ENCODE measurements around the gene FBXL7.
"Not testable (repeated sequence)": the region's sequence is repeated elsewhere in the genome, so short reads cannot be mapped to it uniquely, and the experiment has no call there.

The FBXL7 gene

GRCh38 chr5:15819617-15820016, 319.6 kb downstream of the FBXL7 start:
- no peak for DNase-seq (ENCODE audit: low read depth)

DNA sequence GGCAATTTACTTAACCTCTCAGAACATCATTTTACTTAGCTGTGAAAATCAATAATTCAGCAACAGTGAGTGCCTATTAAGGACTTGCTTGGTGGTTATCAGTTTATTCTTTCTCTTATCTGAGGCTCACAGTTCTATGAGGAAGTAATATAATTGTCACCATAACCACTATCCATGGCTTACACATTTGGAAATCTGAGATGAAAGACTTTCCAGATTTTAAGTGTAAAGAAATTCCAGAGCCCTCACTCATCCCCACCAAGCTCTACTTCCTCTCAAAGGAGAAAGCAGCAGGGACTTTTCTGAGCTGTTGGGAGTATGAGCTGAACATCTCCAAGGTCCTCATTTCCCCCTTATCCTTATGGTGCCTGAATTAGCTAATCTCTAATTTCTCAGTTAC, 321.5 kb downstream of the FBXL7 start:
- no peak for DNase-seq (ENCODE audit: low read depth)

GRCh38 chr5:15823398-15823797, 323.4 kb downstream of the FBXL7 start:
- no peak for DNase-seq (ENCODE audit: low read depth)

- no peak for DNase-seq (ENCODE audit: low read depth)
Observed at GRCh38 chr5:15827741-15828140, 327.8 kb downstream of the FBXL7 start.

DNA sequence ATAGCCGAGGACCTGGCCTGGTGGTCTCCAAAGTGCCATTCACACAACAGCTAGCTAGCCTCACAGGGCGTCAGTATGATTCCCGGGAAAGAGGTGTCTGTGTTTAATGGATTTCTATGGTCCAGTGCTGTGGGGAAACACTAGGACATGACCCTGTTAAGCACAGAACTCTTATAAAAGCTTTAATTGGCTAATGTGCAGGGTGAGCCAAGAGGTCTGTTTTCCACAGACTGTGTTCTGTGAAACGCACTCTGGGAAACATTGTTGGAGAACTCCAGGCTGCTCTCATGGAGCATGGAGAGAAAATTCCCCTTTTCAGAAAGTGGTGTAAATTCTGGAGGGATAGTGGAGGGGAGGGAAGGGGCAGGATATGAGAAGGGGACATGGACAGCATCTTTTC, 331.4 kb downstream of the FBXL7 start:
- DNase-seq (ENCODE audit: low read depth) = no peak

DNA sequence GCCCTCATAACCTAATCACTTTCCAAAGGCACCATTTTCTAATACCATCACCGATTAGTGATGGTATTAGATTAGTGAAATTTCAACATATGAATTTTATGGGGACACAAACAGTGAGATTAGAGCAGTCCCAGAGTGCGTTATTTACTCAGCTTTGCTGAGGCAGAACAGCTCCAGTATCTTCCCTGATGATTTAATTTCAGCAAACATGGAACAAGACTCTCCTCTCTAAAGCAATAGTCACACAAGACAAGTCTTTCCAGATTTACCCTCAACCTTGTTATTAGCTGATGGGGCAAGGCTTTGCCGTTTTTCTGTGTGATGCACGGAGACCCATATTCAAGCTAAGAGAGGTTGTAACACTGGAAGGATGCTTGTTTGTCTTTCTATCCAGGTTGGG, 333.4 kb downstream of the FBXL7 start:
- DNase-seq (ENCODE audit: low read depth) = no peak

GRCh38 chr5:15834596-15835245, 334.7 kb downstream of the FBXL7 start:
- no peak for DNase-seq (ENCODE audit: low read depth)

DNA sequence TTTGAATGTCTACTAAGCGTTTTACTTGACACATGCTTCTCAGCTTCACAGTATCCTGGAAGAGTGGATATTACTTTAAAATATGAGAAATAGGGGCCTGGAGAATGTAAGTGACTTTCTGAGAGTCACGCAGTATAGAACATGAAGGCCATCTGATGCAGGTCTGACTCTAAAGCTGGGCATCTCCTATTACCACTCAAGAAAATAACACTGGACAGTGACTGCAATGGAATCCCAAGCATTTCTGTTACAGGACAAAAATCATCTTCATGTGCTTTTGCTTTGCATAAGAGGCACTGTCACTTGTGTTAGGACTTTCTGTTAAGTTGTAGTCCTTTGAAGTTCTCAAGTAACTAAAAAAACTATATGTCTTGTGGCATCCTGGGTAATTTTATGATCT, 335.5 kb downstream of the FBXL7 start:
- no peak for DNase-seq (ENCODE audit: low read depth)

DNA sequence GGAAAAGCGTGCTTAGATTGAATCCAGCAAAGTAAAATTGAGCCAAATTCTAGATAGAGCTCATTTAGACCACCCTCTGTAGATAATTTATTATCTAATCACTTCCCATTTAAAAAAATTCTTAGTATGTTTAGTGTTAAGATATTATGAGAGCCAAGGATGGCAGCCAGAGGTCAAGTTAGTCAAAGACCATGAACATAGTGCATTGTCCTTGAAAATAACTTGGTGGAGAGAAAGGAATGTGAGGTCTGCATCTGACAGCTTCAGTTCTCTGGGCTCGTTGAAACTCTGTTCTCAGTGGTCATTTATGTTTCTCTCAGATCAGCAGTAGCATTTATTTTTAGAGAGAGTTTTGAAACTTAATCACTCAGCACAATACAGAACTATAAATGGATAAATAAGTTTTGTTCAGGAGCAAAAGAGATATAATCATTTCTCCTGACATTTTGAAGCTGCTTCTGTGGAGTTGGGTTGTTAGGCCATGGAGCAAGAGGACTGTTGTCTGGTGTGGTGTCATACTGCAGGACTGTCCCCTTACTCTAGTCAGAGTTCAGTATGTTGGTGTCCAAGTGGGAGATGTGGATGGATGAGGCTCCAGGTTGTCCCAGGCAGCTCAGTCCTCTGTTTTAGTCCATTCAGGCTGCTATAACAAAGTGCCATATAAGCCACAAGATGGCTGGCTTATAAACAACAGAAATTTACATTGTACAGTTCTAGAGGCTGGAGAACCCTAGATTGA, 337.7 kb downstream of the FBXL7 start:
- no peak for DNase-seq (ENCODE audit: low read depth)

DNA sequence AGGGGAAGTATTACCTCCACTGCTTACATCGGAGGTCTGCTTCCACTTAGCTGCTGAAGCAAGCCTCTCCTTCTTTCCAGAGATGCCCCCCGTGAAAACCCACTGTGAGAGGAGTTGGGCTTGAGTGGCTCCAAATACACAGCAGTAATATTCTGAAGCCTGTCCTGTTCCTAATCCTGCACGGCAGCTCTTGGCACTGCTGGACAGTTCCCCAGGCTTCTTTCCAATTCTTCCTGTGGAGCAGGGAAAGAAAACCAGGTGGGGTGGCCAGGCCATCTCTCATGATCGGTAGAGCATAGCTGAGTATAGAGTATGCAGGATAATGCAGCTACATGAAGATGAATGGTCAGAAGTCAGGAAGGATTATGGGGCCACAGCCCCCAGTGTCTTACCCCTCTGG, 344.3 kb downstream of the FBXL7 start:
- DNase-seq (ENCODE audit: low read depth) = no peak

DNA sequence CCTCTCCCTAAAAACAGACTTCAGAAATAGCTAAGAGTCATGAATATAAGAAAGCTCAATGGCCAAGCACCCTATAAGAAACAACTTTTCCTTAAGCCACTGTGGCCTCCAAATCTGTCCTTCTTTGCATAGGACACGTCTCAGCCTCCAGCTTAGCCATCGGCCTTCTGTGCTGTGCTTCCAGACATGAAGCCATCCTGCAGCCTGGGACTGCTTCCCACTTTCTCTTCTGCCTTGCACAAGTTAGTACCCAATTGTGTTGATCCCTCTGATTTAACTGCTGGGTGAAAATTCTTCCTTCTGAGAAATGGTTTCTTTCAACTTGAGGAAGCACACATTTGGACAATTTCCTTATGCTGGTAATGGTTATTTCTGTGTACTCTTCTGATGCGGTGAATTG, 344.9 kb downstream of the FBXL7 start:
- DNase-seq (ENCODE audit: low read depth) = no peak

GRCh38 chr5:15850536-15850935, 350.6 kb downstream of the FBXL7 start:
- no peak for DNase-seq (ENCODE audit: low read depth)

DNA sequence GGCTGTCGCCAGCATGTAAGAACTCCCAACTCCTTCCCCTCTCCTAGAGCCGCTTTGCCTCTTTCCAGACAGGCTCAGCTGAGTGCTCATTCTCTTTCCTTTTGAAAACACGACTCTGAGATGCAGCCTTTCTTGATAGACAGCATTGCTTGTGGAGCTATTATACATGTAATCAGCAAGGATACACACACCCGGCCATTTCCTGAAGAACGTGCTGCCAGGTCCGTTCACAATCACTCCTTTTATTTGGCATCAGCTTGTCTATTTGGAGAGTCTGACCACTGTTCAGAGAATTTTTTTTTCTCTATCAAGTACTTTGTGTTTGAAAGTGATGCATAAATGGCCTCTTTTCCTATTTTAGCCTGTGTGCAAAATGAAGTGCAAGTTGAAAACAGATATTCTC, 351.0 kb downstream of the FBXL7 start:
- no peak for DNase-seq (ENCODE audit: low read depth)

- DNase-seq (ENCODE audit: low read depth) = no peak
Observed at GRCh38 chr5:15852217-15852616, 352.2 kb downstream of the FBXL7 start.

GRCh38 chr5:15852949-15853348, 353.0 kb downstream of the FBXL7 start:
- no peak for DNase-seq (ENCODE audit: low read depth)

DNA sequence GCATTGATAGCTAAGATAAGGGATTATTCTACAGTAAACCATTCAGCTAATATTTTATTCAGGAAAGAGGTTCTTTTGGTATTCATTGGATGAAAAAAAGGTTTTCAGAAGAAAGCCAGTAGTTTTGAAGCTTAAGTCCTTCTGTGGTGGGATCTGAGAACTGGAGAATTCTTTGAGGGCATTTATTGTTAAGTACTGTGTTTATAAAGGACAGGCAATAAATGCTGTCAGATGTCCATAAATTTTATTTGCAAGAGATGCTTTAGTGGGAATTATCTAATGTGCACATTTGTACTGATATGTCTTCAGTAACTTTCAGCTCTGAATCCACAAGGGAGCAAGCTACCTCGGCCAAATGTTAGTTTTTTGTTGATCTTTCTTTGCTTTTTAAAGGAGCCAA, 358.3 kb downstream of the FBXL7 start:
- no peak for DNase-seq (ENCODE audit: low read depth)

DNA sequence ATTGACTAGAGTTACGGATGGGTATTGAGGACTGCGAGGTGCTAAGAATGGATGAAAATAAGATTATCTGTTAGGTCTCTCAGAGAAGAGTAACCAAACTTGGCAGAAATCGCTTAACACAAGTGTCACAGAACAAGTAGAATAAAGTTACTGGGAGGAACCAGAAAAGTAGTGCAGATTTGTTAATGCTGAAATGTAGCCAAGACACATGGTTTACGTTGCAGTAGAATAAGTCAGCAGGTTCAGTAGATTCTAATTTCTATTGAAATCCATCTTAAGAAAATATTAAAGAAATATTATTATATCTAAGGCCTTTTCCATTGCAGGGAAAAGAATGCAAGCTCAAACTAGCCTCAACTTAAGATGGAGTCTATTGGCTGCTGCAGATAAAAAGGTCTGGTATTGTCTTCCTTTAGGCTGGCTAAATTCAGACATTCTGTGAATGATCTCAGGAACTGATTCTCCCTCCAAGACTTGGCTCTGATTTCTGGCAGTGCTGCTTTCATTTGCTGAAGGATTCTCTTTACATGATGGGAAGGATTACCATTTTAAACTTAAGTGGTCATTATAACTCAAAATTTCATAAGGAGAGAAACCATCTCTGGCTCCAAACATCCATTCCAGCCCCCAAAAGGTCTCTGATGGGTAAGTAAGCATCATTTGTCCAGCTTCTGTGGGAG, 364.7 kb downstream of the FBXL7 start:
- no peak for DNase-seq (ENCODE audit: low read depth)

DNA sequence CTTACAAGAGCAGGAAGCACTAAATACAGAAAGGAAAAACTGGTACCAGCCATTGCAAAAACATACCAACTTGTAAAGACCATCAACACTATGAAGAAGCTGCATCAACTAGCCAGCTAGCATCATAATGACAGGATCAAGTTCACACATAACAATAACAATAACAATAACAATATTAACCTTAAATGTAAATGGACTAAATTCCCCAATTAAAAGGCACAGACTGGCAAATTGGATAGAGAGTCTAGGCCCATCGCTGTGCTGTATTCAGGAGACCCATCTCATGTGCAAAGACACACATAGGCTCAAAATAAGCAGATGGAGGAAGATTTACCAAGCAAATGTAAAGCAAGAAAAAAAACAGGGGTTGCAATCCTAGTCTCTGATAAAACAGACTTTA, 372.3 kb downstream of the FBXL7 start:
- not testable (repeated sequence) for DNase-seq (ENCODE audit: low read depth)

DNA sequence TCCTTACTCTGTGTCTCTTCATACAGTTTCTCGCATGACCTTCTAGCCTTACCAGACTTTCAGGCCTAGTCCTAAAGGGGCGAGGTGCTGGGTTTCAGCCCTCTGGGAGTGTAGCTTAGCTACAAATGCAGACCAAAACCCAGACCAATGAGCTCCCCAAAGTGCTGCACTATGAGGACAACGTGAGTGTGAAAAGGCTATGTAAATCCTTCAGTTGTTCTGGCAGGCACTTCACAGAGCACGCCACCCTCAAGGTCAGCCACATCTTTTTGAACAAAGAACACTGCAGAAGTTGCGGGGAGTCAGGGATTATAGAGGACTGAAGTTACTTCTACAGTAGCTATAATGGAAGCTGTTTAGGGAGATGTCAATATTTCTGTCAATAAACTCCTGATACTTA, 377.9 kb downstream of the FBXL7 start:
- DNase-seq (ENCODE audit: low read depth) = no peak

DNA sequence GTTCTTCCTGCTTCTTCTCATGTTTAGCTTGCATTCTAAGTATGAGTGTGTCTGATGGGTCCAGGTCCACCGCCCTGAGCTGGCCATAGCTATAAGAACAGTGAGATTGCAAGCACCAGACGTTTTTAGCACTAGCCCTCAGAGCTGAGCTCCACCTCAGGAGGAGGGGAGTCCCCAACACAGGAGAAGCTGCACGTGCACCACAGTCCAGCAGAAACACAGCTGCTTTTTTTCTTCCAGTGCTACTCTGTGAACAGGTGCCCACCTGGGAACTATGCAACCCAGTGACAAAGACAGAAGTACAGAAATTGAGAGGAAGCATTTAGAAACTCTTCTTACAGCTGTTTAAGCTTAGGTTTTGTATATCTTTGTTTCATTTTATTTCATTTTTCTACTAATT, 380.2 kb downstream of the FBXL7 start:
- DNase-seq (ENCODE audit: low read depth) = no peak

DNA sequence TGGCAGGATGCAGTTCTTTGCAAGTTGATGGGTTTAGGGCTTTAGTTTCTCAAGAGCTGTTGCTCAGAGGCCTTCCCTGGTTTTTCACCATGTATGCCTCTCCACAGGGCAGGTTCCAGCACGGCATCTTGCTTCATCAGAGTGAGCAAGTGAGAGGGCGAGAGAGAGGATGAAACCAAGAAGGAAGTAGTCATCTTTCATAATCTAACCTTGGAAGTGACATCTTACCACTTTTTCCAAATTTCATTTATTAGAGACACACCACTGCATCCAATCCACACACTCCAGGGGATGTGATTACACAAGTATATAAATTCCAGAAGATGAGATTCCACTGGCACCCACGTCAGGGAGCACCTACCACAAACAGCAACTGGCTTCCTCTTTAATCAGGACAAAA, 385.2 kb downstream of the FBXL7 start:
- no peak for DNase-seq (ENCODE audit: low read depth)

DNA sequence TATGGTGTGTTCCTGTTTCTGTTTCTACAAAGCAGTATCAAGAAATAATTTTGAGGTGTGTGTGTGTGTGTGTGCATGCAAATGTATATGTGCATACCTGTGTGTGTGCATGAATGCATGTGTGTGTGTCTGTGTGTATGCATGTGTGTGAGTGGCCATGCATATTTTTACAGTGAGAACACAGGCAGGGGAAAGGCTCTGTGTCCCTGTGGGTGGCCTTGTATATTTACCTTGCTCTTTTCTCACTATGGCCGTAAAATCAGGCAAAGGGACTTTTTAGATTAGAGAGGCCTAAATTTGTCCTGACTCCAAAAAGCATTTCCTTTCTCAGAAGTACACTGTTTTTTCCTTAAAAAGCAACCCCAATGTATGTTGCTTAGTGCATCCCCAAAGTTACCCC, 386.2 kb downstream of the FBXL7 start:
- DNase-seq (ENCODE audit: low read depth) = no peak

DNA sequence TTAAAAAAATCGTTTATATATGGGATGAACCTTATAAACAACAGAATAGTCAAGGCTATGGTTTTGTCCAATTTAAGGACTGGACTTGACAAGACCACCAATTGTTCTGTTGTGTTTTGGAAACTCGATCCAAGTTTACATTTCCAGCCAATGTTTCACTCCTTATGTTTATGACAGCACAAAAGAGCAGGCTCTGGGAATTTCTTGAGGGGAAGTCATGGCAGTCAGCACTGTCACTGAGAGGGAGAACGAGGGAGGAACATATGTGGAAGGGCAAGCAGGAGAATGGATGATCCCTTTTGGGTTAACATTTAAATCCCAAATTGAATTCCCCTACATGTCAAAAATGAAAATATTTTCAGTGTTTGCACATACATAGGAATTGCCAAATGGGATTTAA, 387.1 kb downstream of the FBXL7 start:
- no peak for DNase-seq (ENCODE audit: low read depth)

DNA sequence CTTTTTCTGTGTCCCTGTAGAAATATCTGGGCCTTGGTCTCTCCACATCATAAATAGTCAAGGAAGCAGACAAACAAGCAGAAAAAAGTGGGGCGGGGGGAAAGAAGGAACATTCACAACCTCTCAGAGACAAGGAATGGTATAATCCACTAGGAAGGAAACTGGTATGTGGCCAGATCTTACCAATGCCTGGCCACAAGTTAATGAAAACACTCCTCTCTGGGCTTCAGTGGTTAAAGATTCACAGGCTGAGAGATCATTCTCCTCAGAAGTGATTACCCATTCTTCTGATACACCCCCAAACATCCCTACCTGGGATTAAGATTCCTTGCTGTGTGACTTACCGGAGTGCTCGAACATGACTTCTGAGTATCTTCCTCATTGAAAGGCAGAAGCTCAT, 389.0 kb downstream of the FBXL7 start:
- no peak for DNase-seq (ENCODE audit: low read depth)
